Keratinocyte (primary cell): ENCODE results near the gene GJC3. TPM values are rescaled to one million over a fixed set of nuclear protein-coding genes. Genes with fewer than 3 reads are reported as not detected.

Experiments
- DNase-seq: peaks from one replicate; pipeline ENCODE4 v3.0.0-alpha.2; 2011; ENCODE audit warnings: low read depth, missing footprints, low spot score
- FAIRE-seq: peaks from 2 replicates; lab custom pipeline; 2011; peaks lifted over from hg19 to GRCh38; lab: Jason Lieb, UNC
- H2AFZ ChIP-seq: 2 replicates; pipeline ENCODE4 v1.6.0; 2012; ENCODE audit warnings: low read length, control low read depth, inconsistent platforms; ENCODE audit not compliant: control insufficient read depth
- H3K27ac ChIP-seq: 2 replicates; pipeline ENCODE4 v1.5.1; 2011; ENCODE audit warnings: low read length; ENCODE audit not compliant: control insufficient read depth, insufficient read depth
- H3K27me3 ChIP-seq: 3 replicates; pipeline ENCODE4 v1.6.0; 2011; ENCODE audit warnings: low read length; ENCODE audit not compliant: control insufficient read depth, insufficient read depth; ENCODE audit errors: extremely low read depth
- H3K36me3 ChIP-seq, 2 experiments: 2 replicates in 1 of 2; 3 replicates in 1 of 2; pipeline ENCODE4 v1.5.1; 2011; ENCODE audit warnings: low read length in 2 of 2, mild to moderate bottlenecking in 1 of 2; ENCODE audit not compliant: control insufficient read depth in 2 of 2, insufficient read depth in 2 of 2; ENCODE audit errors: extremely low read depth in 1 of 2
- H3K4me1 ChIP-seq: 3 replicates; pipeline ENCODE4 v1.5.1; 2011; ENCODE audit warnings: low read length; ENCODE audit not compliant: control insufficient read depth, insufficient read depth; ENCODE audit errors: extremely low read depth
- H3K4me2 ChIP-seq: 3 replicates; pipeline ENCODE4 v1.6.0; 2011; ENCODE audit warnings: low read depth, low read length; ENCODE audit not compliant: control insufficient read depth, insufficient read depth; ENCODE audit errors: extremely low read depth
- H3K4me3 ChIP-seq, 3 experiments: fragments of 200-600 bp in 1 of 3; sonication (generic) in 1 of 3; 2 replicates in 2 of 3; 3 replicates in 1 of 3; pipeline ENCODE4 v1.5.1; 2011 to 2016; ENCODE audit warnings: low read length in 3 of 3, mild to moderate bottlenecking in 3 of 3, control low read depth in 2 of 3, inconsistent platforms in 1 of 3, low read depth in 1 of 3, mixed read lengths in 1 of 3, mixed run types in 1 of 3, moderate library complexity in 1 of 3; ENCODE audit not compliant: control insufficient read depth in 2 of 3, insufficient read depth in 2 of 3; ENCODE audit errors: extremely low read depth in 1 of 3
- H3K79me2 ChIP-seq: 2 replicates; pipeline ENCODE4 v1.6.0; 2012; ENCODE audit warnings: low read length; ENCODE audit not compliant: control insufficient read depth, insufficient read depth
- H3K9ac ChIP-seq: 3 replicates; pipeline ENCODE4 v1.6.0; 2011; ENCODE audit warnings: low read length; ENCODE audit not compliant: control insufficient read depth, insufficient read depth; ENCODE audit errors: extremely low read depth
- H3K9me1 ChIP-seq: 3 replicates; pipeline ENCODE4 v1.6.0; 2011; ENCODE audit warnings: low read length; ENCODE audit not compliant: control insufficient read depth, insufficient read depth; ENCODE audit errors: extremely low read depth
- H3K9me3 ChIP-seq: 2 replicates; pipeline ENCODE4 v1.5.1; 2012; ENCODE audit warnings: low read depth, low read length; ENCODE audit not compliant: control insufficient read depth
- H4K20me1 ChIP-seq: 3 replicates; pipeline ENCODE4 v1.6.0; 2011; ENCODE audit warnings: low read length; ENCODE audit not compliant: control insufficient read depth, insufficient read depth; ENCODE audit errors: extremely low read depth
- EZH2 ChIP-seq: IDR thresholded peaks from one replicate; pipeline ENCODE4 v1.6.1; 2012; ENCODE audit warnings: inconsistent platforms, mild to moderate bottlenecking, low read length, moderate library complexity
- dilution Hi-C: fragments of 300-500 bp; cut with MboI; formaldehyde crosslinking; loops from one replicate; pipeline ENCODE4 v1.7.0; 2020; ENCODE audit warnings: low sequenced_read_pairs; ENCODE audit not compliant: extremely low pct_ligation_motif_present
- polyA plus RNA-seq, 5 experiments: library from polyadenylated mRNA; depleted of rRNA in 3 of 5; stranded (reverse) in 3 of 5; stranded (forward) in 1 of 5; unstranded in 1 of 5; fragments of >200 nt; gene quantifications; 1 replicate in 1 of 5; 2 replicates in 3 of 5; 3 replicates in 1 of 5; pipeline versions ENCODE4 v1.2.1 to v1.2.3, GENCODE V29; 2011 to 2012; ENCODE audit warnings: missing spikeins in 2 of 5, low read depth in 1 of 5, low replicate concordance in 1 of 5
- TF ChIP-seq, protein P1 (sequence below), 3 experiments: IDR thresholded peaks in 1 of 3; conservative IDR thresholded peaks in 1 of 3; optimal IDR thresholded peaks in 1 of 3; 2 replicates in 2 of 3; 3 replicates in 1 of 3; pipeline versions ENCODE3 to v1.5.1; 2011; ENCODE audit warnings: low read length in 3 of 3, mild to moderate bottlenecking in 3 of 3, moderate library complexity in 2 of 3, control low read depth in 1 of 3, inconsistent platforms in 1 of 3; ENCODE audit not compliant: insufficient read depth in 2 of 3; ENCODE audit errors: extremely low read depth in 1 of 3

The GJC3 gene
- polyA plus RNA-seq, 1 donor (not counting 4 experiments of a cell fraction or from before 2014, with no cell fraction given): not detected

GRCh38 chr7:99899830-99900519 is 29.4 kb downstream of the GJC3 start:
- Histone ChIP-seq H3K9me1 (peaks cover 2% of the 10 kb centered on the region), H2AFZ (no peak overlapping the region), H3K27me3 (no peaks in the 10 kb centered on the region), H3K4me2 (no peak overlapping the region), H3K4me3 (no peak overlapping the region), H3K4me1 (no peaks in the 10 kb centered on the region), H3K36me3 (peaks cover 22 to 24% of the 10 kb centered on the region in 2 experiments), H3K79me2 (no peaks in the 10 kb centered on the region), H4K20me1 (no peaks in the 10 kb centered on the region), H3K27ac (no peak overlapping the region), H3K9ac (no peak overlapping the region), H3K9me3 (no peaks in the 10 kb centered on the region)
- dilution Hi-C loops: no loop called here
- FAIRE-seq (no peak), DNase-seq (no peak)
- TF ChIP-seq, protein P1, sequence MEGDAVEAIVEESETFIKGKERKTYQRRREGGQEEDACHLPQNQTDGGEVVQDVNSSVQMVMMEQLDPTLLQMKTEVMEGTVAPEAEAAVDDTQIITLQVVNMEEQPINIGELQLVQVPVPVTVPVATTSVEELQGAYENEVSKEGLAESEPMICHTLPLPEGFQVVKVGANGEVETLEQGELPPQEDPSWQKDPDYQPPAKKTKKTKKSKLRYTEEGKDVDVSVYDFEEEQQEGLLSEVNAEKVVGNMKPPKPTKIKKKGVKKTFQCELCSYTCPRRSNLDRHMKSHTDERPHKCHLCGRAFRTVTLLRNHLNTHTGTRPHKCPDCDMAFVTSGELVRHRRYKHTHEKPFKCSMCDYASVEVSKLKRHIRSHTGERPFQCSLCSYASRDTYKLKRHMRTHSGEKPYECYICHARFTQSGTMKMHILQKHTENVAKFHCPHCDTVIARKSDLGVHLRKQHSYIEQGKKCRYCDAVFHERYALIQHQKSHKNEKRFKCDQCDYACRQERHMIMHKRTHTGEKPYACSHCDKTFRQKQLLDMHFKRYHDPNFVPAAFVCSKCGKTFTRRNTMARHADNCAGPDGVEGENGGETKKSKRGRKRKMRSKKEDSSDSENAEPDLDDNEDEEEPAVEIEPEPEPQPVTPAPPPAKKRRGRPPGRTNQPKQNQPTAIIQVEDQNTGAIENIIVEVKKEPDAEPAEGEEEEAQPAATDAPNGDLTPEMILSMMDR (optimal IDR thresholded peaks at IDR 0.05 in 1 of 3, IDR thresholded peaks at IDR 0.05 in 1 of 3, conservative IDR thresholded peaks at IDR 0.05 in 1 of 3; ENCODE audit: extremely low read depth in 1 of 3, insufficient read depth in 2 of 3, low read length in 3 of 3): no peak
- no peak for TF ChIP-seq EZH2

- DNase-seq: no peak
- Histone ChIP-seq H3K27me3 (no peaks in the 10 kb centered on the region), H3K36me3 (peaks cover 22 to 24% of the 10 kb centered on the region in 2 experiments), H3K4me1 (no peaks in the 10 kb centered on the region), H3K79me2 (no peaks in the 10 kb centered on the region), H3K9ac (no peak overlapping the region), H2AFZ (no peak overlapping the region), H3K9me3 (no peaks in the 10 kb centered on the region), H3K9me1 (peaks cover 2% of the 10 kb centered on the region), H3K4me2 (no peak overlapping the region), H4K20me1 (no peaks in the 10 kb centered on the region), H3K27ac (no peak overlapping the region), H3K4me3 (no peak overlapping the region)
- dilution Hi-C loops: no loop called here
- FAIRE-seq: no peak
- TF ChIP-seq, protein P1 (optimal IDR thresholded peaks at IDR 0.05 in 1 of 3, IDR thresholded peaks at IDR 0.05 in 1 of 3, conservative IDR thresholded peaks at IDR 0.05 in 1 of 3; ENCODE audit: extremely low read depth in 1 of 3, insufficient read depth in 2 of 3, low read length in 3 of 3): no peak
- no peak for TF ChIP-seq EZH2
Measured at GRCh38 chr7:99898836-99899235, 30.6 kb downstream of the GJC3 start.
